Measurements from ENCODE around the gene ANKFY1.
"Not testable (repeated sequence)": the region's sequence is repeated elsewhere in the genome, so short reads cannot be mapped to it uniquely, and the experiment has no call there.

ANKFY1 gene

GRCh38 chr17:4195306-4195705 lies 68.5 kb downstream of the ANKFY1 start:
- no peaks in the 10 kb centered on the region for H3K4me1 ChIP-seq (ENCODE audit: control insufficient read depth in 1 of 2, insufficient read depth in 2 of 2, low read length in 2 of 2)
- no peaks in the 10 kb centered on the region for H3K9me3 ChIP-seq (ENCODE audit: control insufficient read depth in 1 of 2, low read length in 2 of 2)
- H3K36me3 ChIP-seq (ENCODE audit: control insufficient read depth in 1 of 2, insufficient read depth in 2 of 2, low read length in 2 of 2) = peaks cover 31 to 37% of the 10 kb centered on the region in 2 donors
- no peak overlapping the region for H3K4me3 ChIP-seq (ENCODE audit: low read depth in 1 of 2, low read length in 2 of 2)
- no peak overlapping the region for H3K27ac ChIP-seq (ENCODE audit: low read length)
- H3K27me3 ChIP-seq (ENCODE audit: low read depth, low read length) = no peaks in the 10 kb centered on the region

- Histone ChIP-seq H3K27ac (ENCODE audit: low read length) (no peak overlapping the region), H3K36me3 (ENCODE audit: control insufficient read depth in 1 of 2, insufficient read depth in 2 of 2, low read length in 2 of 2) (peaks cover 32 to 37% of the 10 kb centered on the region in 2 donors), H3K4me3 (ENCODE audit: low read depth in 1 of 2, low read length in 2 of 2) (no peak overlapping the region), H3K4me1 (ENCODE audit: control insufficient read depth in 1 of 2, insufficient read depth in 2 of 2, low read length in 2 of 2) (no peaks in the 10 kb centered on the region), H3K9me3 (ENCODE audit: control insufficient read depth in 1 of 2, low read length in 2 of 2) (no peaks in the 10 kb centered on the region), H3K27me3 (ENCODE audit: low read depth, low read length) (no peaks in the 10 kb centered on the region)
Measured at GRCh38 chr17:4194796-4195195, 69.0 kb downstream of the ANKFY1 start.

- not testable (repeated sequence) for H3K4me1 ChIP-seq (ENCODE audit: control insufficient read depth in 1 of 2, insufficient read depth in 2 of 2, low read length in 2 of 2); H3K27me3 ChIP-seq (ENCODE audit: low read depth, low read length); H3K27ac ChIP-seq (ENCODE audit: low read length); H3K4me3 ChIP-seq (ENCODE audit: low read depth in 1 of 2, low read length in 2 of 2); H3K9me3 ChIP-seq (ENCODE audit: control insufficient read depth in 1 of 2, low read length in 2 of 2)
- peaks cover 41 to 54% of the 10 kb centered on the region in 2 donors for H3K36me3 ChIP-seq (ENCODE audit: control insufficient read depth in 1 of 2, insufficient read depth in 2 of 2, low read length in 2 of 2)
Measured at GRCh38 chr17:4190791-4191190, 73.0 kb downstream of the ANKFY1 start.

GRCh38 chr17:4189280-4189679 lies 74.5 kb downstream of the ANKFY1 start:
- Histone ChIP-seq H3K4me3 (ENCODE audit: low read depth in 1 of 2, low read length in 2 of 2) (no peak overlapping the region), H3K27ac (ENCODE audit: low read length) (no peak overlapping the region), H3K9me3 (ENCODE audit: control insufficient read depth in 1 of 2, low read length in 2 of 2) (no peaks in the 10 kb centered on the region), H3K27me3 (ENCODE audit: low read depth, low read length) (no peaks in the 10 kb centered on the region), H3K36me3 (ENCODE audit: control insufficient read depth in 1 of 2, insufficient read depth in 2 of 2, low read length in 2 of 2) (peaks cover 34 to 60% of the 10 kb centered on the region in 2 donors), H3K4me1 (ENCODE audit: control insufficient read depth in 1 of 2, insufficient read depth in 2 of 2, low read length in 2 of 2) (no peaks in the 10 kb centered on the region)

GRCh38 chr17:4188076-4188475 lies 75.7 kb downstream of the ANKFY1 start:
- Histone ChIP-seq H3K9me3 (ENCODE audit: control insufficient read depth in 1 of 2, low read length in 2 of 2) (no peaks in the 10 kb centered on the region), H3K4me1 (ENCODE audit: control insufficient read depth in 1 of 2, insufficient read depth in 2 of 2, low read length in 2 of 2) (no peaks in the 10 kb centered on the region), H3K27me3 (ENCODE audit: low read depth, low read length) (no peaks in the 10 kb centered on the region), H3K36me3 (ENCODE audit: control insufficient read depth in 1 of 2, insufficient read depth in 2 of 2, low read length in 2 of 2) (peaks cover 45 to 67% of the 10 kb centered on the region in 2 donors), H3K27ac (ENCODE audit: low read length) (no peak overlapping the region), H3K4me3 (ENCODE audit: low read depth in 1 of 2, low read length in 2 of 2) (no peak overlapping the region)

- no peak overlapping the region for H3K4me3 ChIP-seq (ENCODE audit: low read depth in 1 of 2, low read length in 2 of 2)
- H3K4me1 ChIP-seq (ENCODE audit: control insufficient read depth in 1 of 2, insufficient read depth in 2 of 2, low read length in 2 of 2) = no peaks in the 10 kb centered on the region
- H3K36me3 ChIP-seq (ENCODE audit: control insufficient read depth in 1 of 2, insufficient read depth in 2 of 2, low read length in 2 of 2) = peaks cover 54 to 76% of the 10 kb centered on the region in 2 donors
- H3K27me3 ChIP-seq (ENCODE audit: low read depth, low read length) = no peaks in the 10 kb centered on the region
- H3K9me3 ChIP-seq (ENCODE audit: control insufficient read depth in 1 of 2, low read length in 2 of 2) = no peaks in the 10 kb centered on the region
- H3K27ac ChIP-seq (ENCODE audit: low read length) = no peak overlapping the region
Measured at GRCh38 chr17:4187076-4187475, 76.7 kb downstream of the ANKFY1 start.

- Histone ChIP-seq H3K27ac (ENCODE audit: low read length) (no peak overlapping the region), H3K36me3 (ENCODE audit: control insufficient read depth in 1 of 2, insufficient read depth in 2 of 2, low read length in 2 of 2) (peaks cover 60 to 83% of the 10 kb centered on the region in 2 donors), H3K4me3 (ENCODE audit: low read depth in 1 of 2, low read length in 2 of 2) (no peak overlapping the region), H3K4me1 (ENCODE audit: control insufficient read depth in 1 of 2, insufficient read depth in 2 of 2, low read length in 2 of 2) (no peaks in the 10 kb centered on the region), H3K9me3 (ENCODE audit: control insufficient read depth in 1 of 2, low read length in 2 of 2) (no peaks in the 10 kb centered on the region), H3K27me3 (ENCODE audit: low read depth, low read length) (no peaks in the 10 kb centered on the region)
Measured at GRCh38 chr17:4186357-4186881, 77.4 kb downstream of the ANKFY1 start.

- Histone ChIP-seq H3K27me3 (ENCODE audit: low read depth, low read length) (no peaks in the 10 kb centered on the region), H3K4me1 (ENCODE audit: control insufficient read depth in 1 of 2, insufficient read depth in 2 of 2, low read length in 2 of 2) (no peaks in the 10 kb centered on the region), H3K27ac (ENCODE audit: low read length) (no peak overlapping the region), H3K9me3 (ENCODE audit: control insufficient read depth in 1 of 2, low read length in 2 of 2) (no peaks in the 10 kb centered on the region), H3K36me3 (ENCODE audit: control insufficient read depth in 1 of 2, insufficient read depth in 2 of 2, low read length in 2 of 2) (peaks cover 68 to 86% of the 10 kb centered on the region in 2 donors), H3K4me3 (ENCODE audit: low read depth in 1 of 2, low read length in 2 of 2) (no peak overlapping the region)
Measured at GRCh38 chr17:4185656-4186055, 78.1 kb downstream of the ANKFY1 start.

- Histone ChIP-seq H3K9me3 (ENCODE audit: control insufficient read depth in 1 of 2, low read length in 2 of 2) (no peaks in the 10 kb centered on the region), H3K27me3 (ENCODE audit: low read depth, low read length) (no peaks in the 10 kb centered on the region), H3K4me3 (ENCODE audit: low read depth in 1 of 2, low read length in 2 of 2) (no peak overlapping the region), H3K4me1 (ENCODE audit: control insufficient read depth in 1 of 2, insufficient read depth in 2 of 2, low read length in 2 of 2) (no peaks in the 10 kb centered on the region), H3K36me3 (ENCODE audit: control insufficient read depth in 1 of 2, insufficient read depth in 2 of 2, low read length in 2 of 2) (peaks cover 68 to 86% of the 10 kb centered on the region in 2 donors), H3K27ac (ENCODE audit: low read length) (no peak overlapping the region)
Measured at GRCh38 chr17:4184811-4185210, 79.0 kb downstream of the ANKFY1 start.

GRCh38 chr17:4182043-4182442 lies 81.7 kb downstream of the ANKFY1 start:
- Histone ChIP-seq H3K4me1 (ENCODE audit: control insufficient read depth in 1 of 2, insufficient read depth in 2 of 2, low read length in 2 of 2) (no peaks in the 10 kb centered on the region), H3K27ac (ENCODE audit: low read length) (no peak overlapping the region), H3K9me3 (ENCODE audit: control insufficient read depth in 1 of 2, low read length in 2 of 2) (no peaks in the 10 kb centered on the region), H3K36me3 (ENCODE audit: control insufficient read depth in 1 of 2, insufficient read depth in 2 of 2, low read length in 2 of 2) (peaks cover 75 to 87% of the 10 kb centered on the region in 2 donors), H3K27me3 (ENCODE audit: low read depth, low read length) (no peaks in the 10 kb centered on the region), H3K4me3 (ENCODE audit: low read depth in 1 of 2, low read length in 2 of 2) (no peak overlapping the region)

GRCh38 chr17:4180791-4181190 lies 83.0 kb downstream of the ANKFY1 start:
- Histone ChIP-seq H3K27me3 (ENCODE audit: low read depth, low read length) (no peaks in the 10 kb centered on the region), H3K4me3 (ENCODE audit: low read depth in 1 of 2, low read length in 2 of 2) (no peak overlapping the region), H3K4me1 (ENCODE audit: control insufficient read depth in 1 of 2, insufficient read depth in 2 of 2, low read length in 2 of 2) (no peaks in the 10 kb centered on the region), H3K9me3 (ENCODE audit: control insufficient read depth in 1 of 2, low read length in 2 of 2) (no peaks in the 10 kb centered on the region), H3K36me3 (ENCODE audit: control insufficient read depth in 1 of 2, insufficient read depth in 2 of 2, low read length in 2 of 2) (peaks cover 83 to 93% of the 10 kb centered on the region in 2 donors), H3K27ac (ENCODE audit: low read length) (no peak overlapping the region)

- peaks cover 82 to 97% of the 10 kb centered on the region in 2 donors for H3K36me3 ChIP-seq (ENCODE audit: control insufficient read depth in 1 of 2, insufficient read depth in 2 of 2, low read length in 2 of 2)
Measured at GRCh38 chr17:4179071-4179470, 84.7 kb downstream of the ANKFY1 start.

More at GRCh38 chr17:4179071-4179470, 84.7 kb downstream of the ANKFY1 start:
- Histone ChIP-seq H3K4me1 (ENCODE audit: control insufficient read depth in 1 of 2, insufficient read depth in 2 of 2, low read length in 2 of 2) (no peaks in the 10 kb centered on the region), H3K27me3 (ENCODE audit: low read depth, low read length) (no peaks in the 10 kb centered on the region), H3K27ac (ENCODE audit: low read length) (no peak overlapping the region), H3K4me3 (ENCODE audit: low read depth in 1 of 2, low read length in 2 of 2) (no peak overlapping the region), H3K9me3 (ENCODE audit: control insufficient read depth in 1 of 2, low read length in 2 of 2) (no peaks in the 10 kb centered on the region)

Data from muscle layer of duodenum (tissue), 2 donors.